ENCODE data around the gene RNF157. TPM values are rescaled to one million over a fixed set of nuclear protein-coding genes. Genes with fewer than 3 reads are reported as not detected.
A peak's percentile ranks its signal among the peaks of the same experiment; 100 is the strongest.

Gene RNF157
- total and polyA plus RNA-seq, 2 of the 13 experiments (the other 11 are each of a cell fraction or from before 2014, with no cell fraction given), result 0.44 to 1.5 TPM

DNA sequence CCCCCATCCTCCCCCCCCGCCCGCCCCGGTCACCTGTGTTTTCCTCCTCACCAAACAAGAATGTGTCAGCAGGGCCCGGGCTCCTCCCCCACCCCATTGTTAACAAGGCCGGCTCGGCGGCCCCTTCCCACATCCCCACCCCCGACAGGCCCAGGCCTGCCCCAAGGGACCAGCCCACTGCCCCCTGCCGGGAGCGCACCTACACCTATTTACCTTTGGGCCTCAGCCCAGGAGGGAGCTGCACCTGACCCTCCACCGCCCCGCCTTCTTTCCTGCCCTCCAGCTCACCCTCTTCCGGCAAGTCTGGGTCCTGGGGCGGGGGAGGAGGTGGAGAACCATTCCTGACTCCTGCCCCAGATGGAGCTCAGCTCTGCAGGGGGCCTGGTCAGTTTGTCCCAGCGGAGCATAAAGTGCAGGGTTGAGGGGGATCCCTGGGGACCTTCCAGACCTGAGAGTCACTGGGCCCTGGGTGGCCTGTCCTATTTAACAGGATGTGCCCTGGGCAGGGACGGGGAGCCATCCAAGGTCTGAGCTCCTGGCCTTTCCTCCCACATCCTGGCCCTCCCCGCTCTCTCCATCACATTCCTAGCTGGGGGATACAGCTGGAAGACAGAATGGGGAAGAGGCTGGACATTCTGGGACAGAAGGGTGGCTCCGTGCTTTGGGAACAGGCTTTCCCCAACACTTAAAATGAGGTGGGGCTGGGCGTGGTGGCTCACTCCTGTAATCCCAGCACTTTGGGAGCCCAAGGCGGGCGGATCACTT is 107.5 kb downstream of the RNF157 start (continued):
- TF ChIP-seq TRAFD1 (CRISPR knock-in tag; IDR thresholded peaks at IDR 0.05; ENCODE audit: borderline replicate concordance) (no peak), ATF1 (CRISPR knock-in tag; IDR thresholded peaks at IDR 0.05) (no peak), NFKB2 (CRISPR knock-in tag; IDR thresholded peaks at IDR 0.05; ENCODE audit: borderline replicate concordance) (no peak), KDM4B (CRISPR knock-in tag; IDR thresholded peaks at IDR 0.05) (no peak), POLR2AphosphoS5 (IDR thresholded peaks at IDR 0.05; ENCODE audit: low read depth, low read length) (no peak), NPAS2 (CRISPR knock-in tag; IDR thresholded peaks at IDR 0.05; ENCODE audit: borderline replicate concordance) (no peak), ZNF678 (CRISPR knock-in tag; IDR thresholded peaks at IDR 0.05) (no peak), ZBTB20 (CRISPR knock-in tag; IDR thresholded peaks at IDR 0.05; ENCODE audit: borderline replicate concordance, low read depth) (no peak), ZNF713 (CRISPR knock-in tag; IDR thresholded peaks at IDR 0.05) (no peak), ZKSCAN1 (IDR thresholded peaks at IDR 0.05; ENCODE audit: low read length) (no peak), ZNF12 (CRISPR knock-in tag; IDR thresholded peaks at IDR 0.05) (no peak), PPARG (CRISPR knock-in tag; conservative IDR thresholded peaks at IDR 0.05) (peak; percentile 84), RBM39 (IDR thresholded peaks at IDR 0.05; ENCODE audit: low read depth, low read length, poor library complexity, severe bottlenecking) (no peak), ARHGAP35 (CRISPR knock-in tag; IDR thresholded peaks at IDR 0.05; ENCODE audit: borderline replicate concordance) (no peak), ZNF772 (CRISPR knock-in tag; IDR thresholded peaks at IDR 0.05) (no peak), NCOR1 (IDR thresholded peaks at IDR 0.05; ENCODE audit: borderline replicate concordance, low read length) (no peak), SETDB1 (CRISPR knock-in tag; IDR thresholded peaks at IDR 0.05; ENCODE audit: borderline replicate concordance) (no peak), CCAR2 (optimal IDR thresholded peaks at IDR 0.05; ENCODE audit: low read depth, low read length) (no peak), JUND (CRISPR knock-in tag; IDR thresholded peaks at IDR 0.05) (no peak), HDAC2 (CRISPR knock-in tag; IDR thresholded peaks at IDR 0.05) (peak; percentile 51; the same call in 1 of the 2 replicates), PRDM4 (CRISPR knock-in tag; IDR thresholded peaks at IDR 0.05; ENCODE audit: borderline replicate concordance) (no peak), ZNF260 (CRISPR knock-in tag; IDR thresholded peaks at IDR 0.05; ENCODE audit: borderline replicate concordance, low read depth) (no peak), MYNN (CRISPR knock-in tag; IDR thresholded peaks at IDR 0.05; ENCODE audit: low read depth) (no peak), FOXP1 (IDR thresholded peaks at IDR 0.05) (no peak), FOXP1 (CRISPR knock-in tag; IDR thresholded peaks at IDR 0.05) (peak; percentile 50; the same call in 1 of the 2 replicates)
- TF ChIP-seq, protein P1, sequence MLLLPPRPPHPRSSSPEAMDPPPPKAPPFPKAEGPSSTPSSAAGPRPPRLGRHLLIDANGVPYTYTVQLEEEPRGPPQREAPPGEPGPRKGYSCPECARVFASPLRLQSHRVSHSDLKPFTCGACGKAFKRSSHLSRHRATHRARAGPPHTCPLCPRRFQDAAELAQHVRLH (CRISPR knock-in tag; IDR thresholded peaks at IDR 0.05; ENCODE audit: borderline replicate concordance, low read depth), result 0 out of 2 replicates have a peak, but pooled peaks have one; percentile 35
- TF ChIP-seq, protein P2, sequence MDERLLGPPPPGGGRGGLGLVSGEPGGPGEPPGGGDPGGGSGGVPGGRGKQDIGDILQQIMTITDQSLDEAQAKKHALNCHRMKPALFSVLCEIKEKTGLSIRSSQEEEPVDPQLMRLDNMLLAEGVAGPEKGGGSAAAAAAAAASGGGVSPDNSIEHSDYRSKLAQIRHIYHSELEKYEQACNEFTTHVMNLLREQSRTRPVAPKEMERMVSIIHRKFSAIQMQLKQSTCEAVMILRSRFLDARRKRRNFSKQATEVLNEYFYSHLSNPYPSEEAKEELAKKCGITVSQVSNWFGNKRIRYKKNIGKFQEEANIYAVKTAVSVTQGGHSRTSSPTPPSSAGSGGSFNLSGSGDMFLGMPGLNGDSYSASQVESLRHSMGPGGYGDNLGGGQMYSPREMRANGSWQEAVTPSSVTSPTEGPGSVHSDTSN (CRISPR knock-in tag; IDR thresholded peaks at IDR 0.05), result no peak
